ENCODE measurements around the gene SH3RF1.

Gene SH3RF1

GRCh38 chr4:169059306-169060211 is 211.2 kb downstream of the SH3RF1 start:
- DNase-seq: no peak

- DNase-seq: no peak
Observed at GRCh38 chr4:169058312-169058711, 212.4 kb downstream of the SH3RF1 start.

- DNase-seq: no peak
Observed at GRCh38 chr4:169054879-169055278, 215.9 kb downstream of the SH3RF1 start.

- DNase-seq: no peak
Observed at GRCh38 chr4:169052594-169052945, 218.2 kb downstream of the SH3RF1 start.

- no peak for DNase-seq
Observed at GRCh38 chr4:169051761-169052593, 218.8 kb downstream of the SH3RF1 start.

- DNase-seq: no peak
Observed at GRCh38 chr4:169050881-169051760, 219.6 kb downstream of the SH3RF1 start.

- DNase-seq: no peak
Observed at GRCh38 chr4:169050284-169050683, 220.5 kb downstream of the SH3RF1 start.

GRCh38 chr4:169048868-169049414 is 221.8 kb downstream of the SH3RF1 start:
- no peak for DNase-seq

- no peak for DNase-seq
Observed at GRCh38 chr4:169047956-169048355, 222.8 kb downstream of the SH3RF1 start.

- DNase-seq: no peak
Observed at GRCh38 chr4:169045862-169046584, 224.7 kb downstream of the SH3RF1 start.

- DNase-seq: no peak
Observed at GRCh38 chr4:169044714-169045447, 225.9 kb downstream of the SH3RF1 start.

Measured in activated effector memory CD4-positive, alpha-beta T cell treated with Interleukin-2 at 50 U/mL for 16 hours (primary cell).